ENCODE measurements around the gene UBL7. TPM values are rescaled to one million over a fixed set of nuclear protein-coding genes. Genes with fewer than 3 reads are reported as not detected.

Gene UBL7
- total RNA-seq, 1 experiment from 2014 or later: 73.9 TPM

- peak overlapping the region; percentile 55 for H3K27ac ChIP-seq
Measured at GRCh38 chr15:74418575-74419338, 42.2 kb downstream of the UBL7 start.

DNA sequence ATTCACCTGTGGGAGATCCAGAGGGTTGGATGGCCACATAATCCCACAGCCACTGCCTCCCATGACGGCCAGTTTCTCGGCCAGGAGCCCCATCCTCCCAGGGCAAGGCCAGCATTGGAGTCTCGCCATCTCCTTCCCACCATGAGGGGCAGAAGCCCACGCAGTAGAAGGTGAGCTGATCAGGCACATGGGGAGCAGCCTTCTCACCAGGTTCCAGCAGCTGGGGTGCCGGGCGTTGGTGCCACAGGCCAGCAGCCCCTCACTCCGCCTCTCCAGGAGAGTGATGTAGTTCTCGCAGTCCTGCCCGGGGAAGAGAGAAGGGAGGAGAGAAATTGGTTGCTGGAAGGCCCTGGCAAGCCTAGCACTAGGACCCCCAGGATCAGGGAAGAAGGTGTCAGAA, 43.3 kb downstream of the UBL7 start:
- no peak overlapping the region for H3K4me2 ChIP-seq
- no peak for TF ChIP-seq EZH2 (IDR thresholded peaks at IDR 0.05; ENCODE audit: low read depth)
- TF ChIP-seq, protein P1, sequence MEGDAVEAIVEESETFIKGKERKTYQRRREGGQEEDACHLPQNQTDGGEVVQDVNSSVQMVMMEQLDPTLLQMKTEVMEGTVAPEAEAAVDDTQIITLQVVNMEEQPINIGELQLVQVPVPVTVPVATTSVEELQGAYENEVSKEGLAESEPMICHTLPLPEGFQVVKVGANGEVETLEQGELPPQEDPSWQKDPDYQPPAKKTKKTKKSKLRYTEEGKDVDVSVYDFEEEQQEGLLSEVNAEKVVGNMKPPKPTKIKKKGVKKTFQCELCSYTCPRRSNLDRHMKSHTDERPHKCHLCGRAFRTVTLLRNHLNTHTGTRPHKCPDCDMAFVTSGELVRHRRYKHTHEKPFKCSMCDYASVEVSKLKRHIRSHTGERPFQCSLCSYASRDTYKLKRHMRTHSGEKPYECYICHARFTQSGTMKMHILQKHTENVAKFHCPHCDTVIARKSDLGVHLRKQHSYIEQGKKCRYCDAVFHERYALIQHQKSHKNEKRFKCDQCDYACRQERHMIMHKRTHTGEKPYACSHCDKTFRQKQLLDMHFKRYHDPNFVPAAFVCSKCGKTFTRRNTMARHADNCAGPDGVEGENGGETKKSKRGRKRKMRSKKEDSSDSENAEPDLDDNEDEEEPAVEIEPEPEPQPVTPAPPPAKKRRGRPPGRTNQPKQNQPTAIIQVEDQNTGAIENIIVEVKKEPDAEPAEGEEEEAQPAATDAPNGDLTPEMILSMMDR (conservative IDR thresholded peaks at IDR 0.05): no peak
- no peaks in the 10 kb centered on the region for H3K9me3 ChIP-seq (ENCODE audit: insufficient read depth, low read depth)
- H3K36me3 ChIP-seq (ENCODE audit: low read depth): no peaks in the 10 kb centered on the region
- DNase-seq: no peak
- no TSS peak for BruUV-seq (replicated peaks)
- intact Hi-C loops (cut with micrococcal nuclease; ENCODE audit: unreplicated experiment): no loop called here
- H2AFZ ChIP-seq: no peak overlapping the region
- ChIA-PET POLR2A (ENCODE audit: unreplicated experiment) (no interaction called here), CTCF (interaction anchor here (0.6 kb wide), 1 partner anchor 20 kb away, joined by 3 read pairs; no protein-coding TSS in a partner anchor)
- peaks cover 31% of the 10 kb centered on the region for H3K79me2 ChIP-seq (ENCODE audit: low read depth)
- peaks cover 36% of the 10 kb centered on the region for H3K4me1 ChIP-seq (replicated peaks; ENCODE audit: insufficient read depth)
- no peaks in the 10 kb centered on the region for H4K20me1 ChIP-seq (ENCODE audit: insufficient read depth)
- H3K27me3 ChIP-seq (ENCODE audit: insufficient read depth, low read depth): no peaks in the 10 kb centered on the region
- no peak overlapping the region for H3K4me3 ChIP-seq
- H3K9me2 ChIP-seq (ENCODE audit: insufficient read depth): no peaks in the 10 kb centered on the region
- peaks cover 17% of the 10 kb centered on the region for H3F3A ChIP-seq (ENCODE audit: insufficient read depth, low read depth)
- H3K27ac ChIP-seq: no peak overlapping the region

More at GRCh38 chr15:74418575-74419338, 42.2 kb downstream of the UBL7 start:
- Histone ChIP-seq H3K36me3 (ENCODE audit: low read depth) (no peaks in the 10 kb centered on the region), H3K4me3 (no peak overlapping the region), H3K4me1 (replicated peaks; ENCODE audit: insufficient read depth) (peaks cover 46% of the 10 kb centered on the region), H3K4me2 (no peak overlapping the region), H3K27me3 (ENCODE audit: insufficient read depth, low read depth) (no peaks in the 10 kb centered on the region), H3F3A (ENCODE audit: insufficient read depth, low read depth) (peaks cover 23% of the 10 kb centered on the region), H2AFZ (no peak overlapping the region), H3K9me3 (ENCODE audit: insufficient read depth, low read depth) (no peaks in the 10 kb centered on the region), H3K9me2 (ENCODE audit: insufficient read depth) (no peaks in the 10 kb centered on the region), H3K79me2 (ENCODE audit: low read depth) (peaks cover 31% of the 10 kb centered on the region), H4K20me1 (ENCODE audit: insufficient read depth) (no peaks in the 10 kb centered on the region)
- DNase-seq: no peak
- ChIA-PET CTCF (interaction anchor here (1.3 kb wide), 1 partner anchor 22 kb away, joined by 4 read pairs; no protein-coding TSS in a partner anchor), POLR2A (ENCODE audit: unreplicated experiment) (interaction anchor here (0.6 kb wide), 1 partner anchor 444 kb away, joined by 12 read pairs; no protein-coding TSS in a partner anchor)
- intact Hi-C loops (cut with micrococcal nuclease; ENCODE audit: unreplicated experiment): no loop called here
- TF ChIP-seq, protein P1 (conservative IDR thresholded peaks at IDR 0.05): no peak
- no peak for TF ChIP-seq EZH2 (IDR thresholded peaks at IDR 0.05; ENCODE audit: low read depth)
- no TSS peak for BruUV-seq (replicated peaks)

DNA sequence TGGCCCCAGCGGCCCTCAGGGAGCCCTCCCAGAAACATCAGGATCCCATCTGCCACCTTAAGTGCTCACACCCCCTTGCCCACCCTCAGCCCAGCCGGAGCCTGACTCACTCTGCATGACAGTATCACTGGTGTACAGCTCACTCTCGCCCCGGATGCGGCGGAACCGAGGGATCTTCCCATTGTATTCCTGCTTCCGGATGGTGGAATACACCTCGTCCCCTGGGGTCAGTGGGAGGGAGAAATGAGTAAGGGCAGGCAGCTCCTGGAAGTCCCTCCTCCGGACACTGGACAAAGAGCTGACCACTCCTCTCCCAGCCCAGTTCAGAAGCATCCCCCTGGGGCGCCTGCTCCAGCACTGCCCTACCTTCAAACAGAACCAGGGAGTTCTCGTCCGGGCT, 43.7 kb downstream of the UBL7 start:
- Histone ChIP-seq H3K4me1 (replicated peaks; ENCODE audit: insufficient read depth) (peaks cover 31% of the 10 kb centered on the region), H2AFZ (no peak overlapping the region), H3K9me2 (ENCODE audit: insufficient read depth) (no peaks in the 10 kb centered on the region), H3K9me3 (ENCODE audit: insufficient read depth, low read depth) (no peaks in the 10 kb centered on the region), H3K27me3 (ENCODE audit: insufficient read depth, low read depth) (no peaks in the 10 kb centered on the region), H3K4me3 (no peak overlapping the region), H3K4me2 (no peak overlapping the region), H4K20me1 (ENCODE audit: insufficient read depth) (no peaks in the 10 kb centered on the region), H3K27ac (no peak overlapping the region), H3K79me2 (ENCODE audit: low read depth) (peaks cover 31% of the 10 kb centered on the region), H3K36me3 (ENCODE audit: low read depth) (no peaks in the 10 kb centered on the region), H3F3A (ENCODE audit: insufficient read depth, low read depth) (peaks cover 13% of the 10 kb centered on the region; the same call in 1 of the 2 replicates)
- TF ChIP-seq EZH2 (IDR thresholded peaks at IDR 0.05; ENCODE audit: low read depth): no peak
- ChIA-PET POLR2A (ENCODE audit: unreplicated experiment) (no interaction called here), CTCF (no interaction called here)
- no TSS peak for BruUV-seq (replicated peaks)
- intact Hi-C loops (cut with micrococcal nuclease; ENCODE audit: unreplicated experiment): no loop called here
- no peak for DNase-seq
